Coronary artery (tissue), 2 donors: ENCODE data around the gene AGTR1.

ENCODE experiments used
- DNase-seq: peaks from one replicate; pipeline ENCODE4 v3.0.0-alpha.2; 2017; ENCODE audit warnings: low spot score
- H3K27ac ChIP-seq, 2 donors: fragments of 200-600 bp; sonication (generic); one replicate each; pipeline ENCODE4 v1.5.1; 2016 to 2019
- H3K4me3 ChIP-seq: fragments of 200-600 bp; sonication (generic); 2 replicates; pipeline ENCODE4 v1.5.1; 2016; ENCODE audit warnings: mild to moderate bottlenecking, moderate library complexity
- TF ChIP-seq, protein P1 (sequence below): fragments of 200-600 bp; sonication (generic); IDR thresholded peaks from one replicate; pipeline ENCODE4 v1.5.1; 2019; ENCODE audit warnings: antibody characterized with exemption

AGTR1 gene

DNA sequence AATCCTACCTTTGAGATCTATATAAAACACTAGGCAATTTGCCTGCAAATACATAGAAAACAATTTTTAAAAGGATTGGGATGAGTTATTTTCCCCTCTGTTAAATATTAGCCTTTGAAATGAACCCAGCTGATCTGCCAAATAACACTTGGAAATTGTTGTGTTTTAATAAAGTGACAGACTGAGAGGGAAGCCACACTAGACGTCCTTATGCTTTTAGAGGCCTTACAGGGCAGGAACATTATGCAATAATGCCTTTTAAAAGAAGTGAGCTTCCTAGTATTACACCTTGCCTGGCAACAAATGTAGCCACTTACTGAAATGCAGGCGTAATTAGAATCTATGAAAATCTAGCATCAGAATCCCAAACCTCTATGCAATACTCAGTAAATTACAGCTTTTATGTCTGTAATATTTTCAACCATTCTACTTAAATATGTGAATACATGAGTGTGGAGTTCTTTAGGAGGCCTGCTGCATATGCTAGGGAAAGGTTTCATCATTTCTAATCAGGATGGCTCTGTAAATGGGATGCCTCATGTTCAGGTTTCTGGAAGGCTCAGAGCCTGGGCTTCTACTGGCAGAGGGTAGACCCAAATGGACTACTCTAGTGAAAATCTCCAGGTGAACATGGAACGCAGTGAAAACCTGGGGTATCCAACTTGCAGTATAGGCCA lies 20.3 kb downstream of the AGTR1 start:
- DNase-seq, result no peak
- H3K27ac ChIP-seq, result no peak overlapping the region
- H3K4me3 ChIP-seq, result no peak overlapping the region
- TF ChIP-seq, protein P1, sequence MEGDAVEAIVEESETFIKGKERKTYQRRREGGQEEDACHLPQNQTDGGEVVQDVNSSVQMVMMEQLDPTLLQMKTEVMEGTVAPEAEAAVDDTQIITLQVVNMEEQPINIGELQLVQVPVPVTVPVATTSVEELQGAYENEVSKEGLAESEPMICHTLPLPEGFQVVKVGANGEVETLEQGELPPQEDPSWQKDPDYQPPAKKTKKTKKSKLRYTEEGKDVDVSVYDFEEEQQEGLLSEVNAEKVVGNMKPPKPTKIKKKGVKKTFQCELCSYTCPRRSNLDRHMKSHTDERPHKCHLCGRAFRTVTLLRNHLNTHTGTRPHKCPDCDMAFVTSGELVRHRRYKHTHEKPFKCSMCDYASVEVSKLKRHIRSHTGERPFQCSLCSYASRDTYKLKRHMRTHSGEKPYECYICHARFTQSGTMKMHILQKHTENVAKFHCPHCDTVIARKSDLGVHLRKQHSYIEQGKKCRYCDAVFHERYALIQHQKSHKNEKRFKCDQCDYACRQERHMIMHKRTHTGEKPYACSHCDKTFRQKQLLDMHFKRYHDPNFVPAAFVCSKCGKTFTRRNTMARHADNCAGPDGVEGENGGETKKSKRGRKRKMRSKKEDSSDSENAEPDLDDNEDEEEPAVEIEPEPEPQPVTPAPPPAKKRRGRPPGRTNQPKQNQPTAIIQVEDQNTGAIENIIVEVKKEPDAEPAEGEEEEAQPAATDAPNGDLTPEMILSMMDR, result no peak

DNA sequence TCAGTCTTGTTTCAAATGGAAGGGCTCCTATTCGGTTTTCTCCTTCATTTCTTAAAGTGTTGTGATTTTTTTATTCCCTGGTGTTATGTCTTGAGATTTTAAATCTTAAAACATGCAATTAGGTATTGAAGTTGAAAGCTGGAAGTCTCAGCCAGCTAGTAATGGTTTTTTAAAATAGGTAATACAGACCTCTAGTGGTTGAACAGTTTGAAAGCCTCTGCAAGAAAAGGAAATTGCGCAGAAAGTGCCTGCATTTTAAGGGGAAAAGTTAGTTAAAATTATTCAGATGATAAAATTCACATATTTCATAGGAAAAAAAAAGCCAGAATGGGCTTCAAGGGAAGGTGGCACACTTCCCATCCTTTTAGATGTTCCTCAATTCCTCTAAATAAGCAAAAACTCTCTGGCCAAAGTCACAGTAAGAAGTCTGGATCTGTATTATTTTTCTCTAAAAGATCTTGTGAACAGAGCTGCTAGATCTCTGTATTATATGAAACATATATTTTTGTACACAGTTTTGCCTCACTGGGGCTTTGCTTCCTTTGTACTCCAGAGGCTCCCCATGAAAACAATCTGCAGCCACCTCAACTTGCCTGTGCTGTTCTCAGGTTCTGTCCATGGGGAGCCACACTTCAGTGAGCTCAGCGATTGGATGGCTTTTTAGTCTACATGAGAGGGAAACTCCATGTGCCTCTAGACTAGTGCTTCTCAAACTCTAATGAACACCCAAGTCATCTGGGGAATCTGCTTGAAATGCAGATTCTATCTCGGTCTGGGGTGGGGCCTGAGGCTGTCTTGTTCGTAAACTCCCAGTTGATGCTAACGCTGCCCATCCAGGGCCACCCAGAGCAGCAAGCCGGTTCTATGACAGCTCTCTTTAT lies 21.5 kb downstream of the AGTR1 start:
- Histone ChIP-seq H3K27ac (no peak overlapping the region), H3K4me3 (no peak overlapping the region)
- TF ChIP-seq, protein P1, result peak; percentile 36
- no peak for DNase-seq

DNA sequence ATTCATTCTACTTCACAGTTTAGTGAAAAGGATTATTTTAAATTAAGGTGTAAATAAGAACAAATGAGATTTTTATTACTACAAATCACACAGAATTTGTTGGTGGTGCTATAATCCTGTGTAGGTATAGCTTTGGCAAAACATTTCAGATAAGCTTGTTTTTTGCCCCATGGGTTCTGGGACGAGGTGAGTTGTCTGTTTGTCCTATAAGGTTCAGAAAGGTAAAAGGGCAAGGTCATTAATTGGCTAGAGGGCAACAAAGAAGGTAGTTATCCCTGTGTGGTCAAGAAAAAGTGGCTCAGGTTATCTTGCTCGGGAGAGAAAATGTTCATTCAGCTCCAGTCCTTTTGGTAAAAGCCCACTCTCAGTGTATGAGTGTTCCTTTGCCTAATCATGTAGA lies 23.2 kb downstream of the AGTR1 start:
- TF ChIP-seq, protein P1, result no peak
- DNase-seq, result no peak
- H3K27ac ChIP-seq, result no peak overlapping the region
- no peak overlapping the region for H3K4me3 ChIP-seq

DNA sequence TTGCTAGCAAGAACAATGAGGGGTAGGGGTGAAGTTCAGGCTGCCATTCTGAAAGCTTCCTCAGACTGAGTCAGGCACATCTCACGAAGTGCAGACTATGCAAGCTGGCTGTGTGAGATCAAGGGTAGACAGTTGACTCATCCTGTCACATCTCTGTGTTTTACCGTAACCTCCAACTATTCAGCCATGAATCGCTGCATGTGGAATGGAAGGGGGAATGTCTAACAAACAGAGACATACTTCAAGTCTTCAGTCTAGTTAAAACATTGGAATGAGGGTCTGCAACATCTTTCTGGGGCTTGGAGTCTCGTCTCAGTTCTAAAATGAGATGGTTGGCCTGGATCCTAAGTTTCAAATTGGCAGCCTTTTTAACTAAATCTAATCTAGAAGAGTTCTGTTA lies 25.9 kb downstream of the AGTR1 start:
- Histone ChIP-seq H3K4me3 (no peak overlapping the region), H3K27ac (no peak overlapping the region)
- TF ChIP-seq, protein P1, result no peak
- no peak for DNase-seq

DNA sequence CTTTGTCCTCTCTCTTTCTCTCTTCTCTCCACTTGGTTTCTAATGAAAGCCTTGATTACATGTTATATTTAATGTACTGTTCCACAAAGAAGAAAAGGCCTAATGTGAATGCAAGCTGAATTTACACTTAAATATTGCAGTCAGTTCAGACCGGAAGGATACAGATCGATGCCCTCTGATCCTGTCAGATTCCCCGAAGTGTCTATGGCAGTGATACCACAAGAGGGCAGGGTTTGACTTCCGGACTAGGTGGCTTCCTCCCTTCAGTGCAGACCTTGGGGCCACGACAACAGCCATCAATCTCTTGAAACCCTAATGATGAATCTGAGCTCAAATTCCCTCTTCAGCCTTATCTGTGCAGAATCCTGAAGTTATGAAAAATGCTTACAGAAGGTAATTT lies 29.5 kb downstream of the AGTR1 start:
- no peak for DNase-seq
- TF ChIP-seq, protein P1, result no peak
- Histone ChIP-seq H3K27ac (no peak overlapping the region), H3K4me3 (no peak overlapping the region)

DNA sequence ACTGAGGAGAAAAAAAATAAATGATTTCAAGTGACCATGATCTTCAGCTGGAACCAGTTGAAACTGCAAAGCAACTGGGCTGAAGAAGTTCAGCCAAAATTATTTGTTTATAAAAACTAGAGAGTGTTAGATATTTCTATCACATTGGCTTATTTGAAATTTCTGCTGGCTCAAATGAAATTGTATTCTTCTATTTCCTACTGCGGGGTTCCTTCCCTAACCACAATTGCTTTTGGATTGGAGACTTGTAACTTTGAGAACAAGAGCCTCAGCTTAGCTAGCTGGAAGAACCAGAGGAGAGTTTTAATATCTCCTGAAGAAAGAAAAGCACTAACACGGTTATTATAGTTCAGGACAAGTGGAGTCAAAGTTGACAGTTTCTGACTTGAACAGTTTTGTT lies 31.1 kb downstream of the AGTR1 start:
- H3K27ac ChIP-seq, result no peak overlapping the region
- DNase-seq, result no peak
- TF ChIP-seq, protein P1, result no peak
- no peak overlapping the region for H3K4me3 ChIP-seq
